Measurements from ENCODE around the gene CTNNBL1. TPM values are rescaled to one million over a fixed set of nuclear protein-coding genes. Genes with fewer than 3 reads are reported as not detected.

Gene CTNNBL1
- polyA plus RNA-seq, 1 of the 3 experiments (the other 2 are of a cell fraction): 29.5 TPM

DNA sequence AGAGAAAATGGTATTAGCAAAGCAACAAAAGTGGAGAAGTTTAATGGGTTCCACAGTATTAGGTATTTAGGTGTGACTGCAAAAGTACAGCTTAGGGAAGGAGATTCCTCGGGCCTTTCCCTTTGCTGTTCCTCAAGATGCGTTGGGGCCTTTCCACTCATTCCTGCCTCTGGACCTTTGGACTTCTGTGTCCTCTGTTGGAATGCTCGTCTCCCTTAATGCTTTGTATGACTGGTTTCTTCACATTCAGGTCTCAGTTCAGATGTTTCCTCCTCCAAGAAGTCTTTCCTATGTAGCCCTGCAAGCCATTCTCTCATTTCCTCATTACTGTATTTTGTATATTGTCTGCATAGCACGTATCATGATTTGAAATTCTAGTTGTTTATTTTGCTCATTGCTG lies 39.6 kb downstream of the CTNNBL1 start:
- 97% methylated on average over 4 of the region's 4 CpGs for WGBS (ENCODE audit: low lambda C conversion rate)
- Histone ChIP-seq H3K9me3 (no peaks in the 10 kb centered on the region), H3K27me3 (ENCODE audit: insufficient read depth) (no peaks in the 10 kb centered on the region), H2AFZ (ENCODE audit: low read depth) (no peak overlapping the region), H3K9ac (no peak overlapping the region), H3K36me3 (replicated peaks in 1 of 2; ENCODE audit: control insufficient read depth in 1 of 2, insufficient read depth in 2 of 2, low read length in 1 of 2) (peaks cover 14 to 18% of the 10 kb centered on the region in 2 experiments), H3K4me2 (no peak overlapping the region), H3K4me3 (ENCODE audit: low read depth in 2 of 2, low read length in 1 of 2) (no peak overlapping the region), H3K79me2 (ENCODE audit: insufficient read depth) (peaks cover 5% of the 10 kb centered on the region; the same call in 1 of the 2 replicates), H4K20me1 (ENCODE audit: insufficient read depth) (no peaks in the 10 kb centered on the region), H3K9me2 (no peaks in the 10 kb centered on the region), H3K4me1 (ENCODE audit: control insufficient read depth in 1 of 2, insufficient read depth in 2 of 2, low read depth in 1 of 2, low read length in 1 of 2) (peaks cover 11 to 13% of the 10 kb centered on the region in 2 experiments; a peak in 3 of 4 replicates), H3K27ac (ENCODE audit: low read depth in 2 of 2, low read length in 1 of 2) (no peak overlapping the region), H3F3A (replicated peaks; ENCODE audit: insufficient read depth) (peaks cover 5% of the 10 kb centered on the region)
- TF ChIP-seq EZH2phosphoT487 (IDR thresholded peaks at IDR 0.05; ENCODE audit: borderline replicate concordance, low read depth) (no peak), NFIC (IDR thresholded peaks at IDR 0.05; ENCODE audit: borderline replicate concordance) (no peak), TEAD4 (IDR thresholded peaks at IDR 0.05; ENCODE audit: borderline replicate concordance, insufficient read depth) (no peak), TAF1 (IDR thresholded peaks at IDR 0.05; ENCODE audit: borderline replicate concordance, low read depth, low read length) (no peak), EP300 (IDR thresholded peaks at IDR 0.05; ENCODE audit: borderline replicate concordance in 1 of 2, low read depth in 1 of 2, low read length in 1 of 2) (no peak)
- TF ChIP-seq, protein P1, sequence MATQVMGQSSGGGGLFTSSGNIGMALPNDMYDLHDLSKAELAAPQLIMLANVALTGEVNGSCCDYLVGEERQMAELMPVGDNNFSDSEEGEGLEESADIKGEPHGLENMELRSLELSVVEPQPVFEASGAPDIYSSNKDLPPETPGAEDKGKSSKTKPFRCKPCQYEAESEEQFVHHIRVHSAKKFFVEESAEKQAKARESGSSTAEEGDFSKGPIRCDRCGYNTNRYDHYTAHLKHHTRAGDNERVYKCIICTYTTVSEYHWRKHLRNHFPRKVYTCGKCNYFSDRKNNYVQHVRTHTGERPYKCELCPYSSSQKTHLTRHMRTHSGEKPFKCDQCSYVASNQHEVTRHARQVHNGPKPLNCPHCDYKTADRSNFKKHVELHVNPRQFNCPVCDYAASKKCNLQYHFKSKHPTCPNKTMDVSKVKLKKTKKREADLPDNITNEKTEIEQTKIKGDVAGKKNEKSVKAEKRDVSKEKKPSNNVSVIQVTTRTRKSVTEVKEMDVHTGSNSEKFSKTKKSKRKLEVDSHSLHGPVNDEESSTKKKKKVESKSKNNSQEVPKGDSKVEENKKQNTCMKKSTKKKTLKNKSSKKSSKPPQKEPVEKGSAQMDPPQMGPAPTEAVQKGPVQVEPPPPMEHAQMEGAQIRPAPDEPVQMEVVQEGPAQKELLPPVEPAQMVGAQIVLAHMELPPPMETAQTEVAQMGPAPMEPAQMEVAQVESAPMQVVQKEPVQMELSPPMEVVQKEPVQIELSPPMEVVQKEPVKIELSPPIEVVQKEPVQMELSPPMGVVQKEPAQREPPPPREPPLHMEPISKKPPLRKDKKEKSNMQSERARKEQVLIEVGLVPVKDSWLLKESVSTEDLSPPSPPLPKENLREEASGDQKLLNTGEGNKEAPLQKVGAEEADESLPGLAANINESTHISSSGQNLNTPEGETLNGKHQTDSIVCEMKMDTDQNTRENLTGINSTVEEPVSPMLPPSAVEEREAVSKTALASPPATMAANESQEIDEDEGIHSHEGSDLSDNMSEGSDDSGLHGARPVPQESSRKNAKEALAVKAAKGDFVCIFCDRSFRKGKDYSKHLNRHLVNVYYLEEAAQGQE (IDR thresholded peaks at IDR 0.05; ENCODE audit: low read depth, low read length): no peak
- TF ChIP-seq, protein P2, sequence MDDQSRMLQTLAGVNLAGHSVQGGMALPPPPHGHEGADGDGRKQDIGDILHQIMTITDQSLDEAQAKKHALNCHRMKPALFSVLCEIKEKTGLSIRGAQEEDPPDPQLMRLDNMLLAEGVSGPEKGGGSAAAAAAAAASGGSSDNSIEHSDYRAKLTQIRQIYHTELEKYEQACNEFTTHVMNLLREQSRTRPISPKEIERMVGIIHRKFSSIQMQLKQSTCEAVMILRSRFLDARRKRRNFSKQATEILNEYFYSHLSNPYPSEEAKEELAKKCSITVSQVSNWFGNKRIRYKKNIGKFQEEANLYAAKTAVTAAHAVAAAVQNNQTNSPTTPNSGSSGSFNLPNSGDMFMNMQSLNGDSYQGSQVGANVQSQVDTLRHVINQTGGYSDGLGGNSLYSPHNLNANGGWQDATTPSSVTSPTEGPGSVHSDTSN (IDR thresholded peaks at IDR 0.05): no peak
- TF ChIP-seq, protein P3, sequence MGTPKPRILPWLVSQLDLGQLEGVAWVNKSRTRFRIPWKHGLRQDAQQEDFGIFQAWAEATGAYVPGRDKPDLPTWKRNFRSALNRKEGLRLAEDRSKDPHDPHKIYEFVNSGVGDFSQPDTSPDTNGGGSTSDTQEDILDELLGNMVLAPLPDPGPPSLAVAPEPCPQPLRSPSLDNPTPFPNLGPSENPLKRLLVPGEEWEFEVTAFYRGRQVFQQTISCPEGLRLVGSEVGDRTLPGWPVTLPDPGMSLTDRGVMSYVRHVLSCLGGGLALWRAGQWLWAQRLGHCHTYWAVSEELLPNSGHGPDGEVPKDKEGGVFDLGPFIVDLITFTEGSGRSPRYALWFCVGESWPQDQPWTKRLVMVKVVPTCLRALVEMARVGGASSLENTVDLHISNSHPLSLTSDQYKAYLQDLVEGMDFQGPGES (IDR thresholded peaks at IDR 0.05; ENCODE audit: low read depth, low read length): no peak
- TF ChIP-seq, protein P4, sequence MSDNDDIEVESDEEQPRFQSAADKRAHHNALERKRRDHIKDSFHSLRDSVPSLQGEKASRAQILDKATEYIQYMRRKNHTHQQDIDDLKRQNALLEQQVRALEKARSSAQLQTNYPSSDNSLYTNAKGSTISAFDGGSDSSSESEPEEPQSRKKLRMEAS (IDR thresholded peaks at IDR 0.05; ENCODE audit: low read depth): no peak
- ChIA-PET POLR2A (no interaction called here), CTCF (interaction anchor here (0.6 to 2.7 kb wide), 6 partner anchors 10 to 200 kb away, joined by 3 to 17 read pairs (median 3); no protein-coding TSS in a partner anchor)
- no peak for DNase-seq

Data from SK-N-SH (cell line).